Adrenal gland (tissue), 5 donors: ENCODE data around the gene C5AR1.

Experiments used
- CTCF ChIP-seq, 6 experiments: fragments of 450-650 bp in 4 of 6; fragments of 200-600 bp in 2 of 6; sonication (generic) in 1 of 6; IDR thresholded peaks; 1 replicate in 5 of 6; 2 replicates in 1 of 6; pipeline versions ENCODE4 v1.5.1 to v1.8.0; 2016 to 2021; ENCODE audit warnings: antibody characterized with exemption in 6 of 6, mild to moderate bottlenecking in 2 of 6, moderate library complexity in 1 of 6
- POLR2A ChIP-seq, 2 donors: fragments of 450-650 bp; IDR thresholded peaks; one replicate each; pipeline ENCODE4 v1.6.1; 2017; ENCODE audit warnings: antibody characterized with exemption in 2 of 2, mild to moderate bottlenecking in 2 of 2, moderate library complexity in 1 of 2
- donor health status: DM: no; HTN: no; CAD: no.

- TF ChIP-seq CTCF (IDR thresholded peaks at IDR 0.05) (no peak), POLR2A (IDR thresholded peaks at IDR 0.05) (no peak)
These were observed 48.4 kb downstream of the C5AR1 start for GRCh38 chr19:47357788-47358680.
